ENCODE results near the gene FXYD6. TPM values are rescaled to one million over a fixed set of nuclear protein-coding genes. Genes with fewer than 3 reads are reported as not detected.

FXYD6 gene
- total and polyA plus RNA-seq, 12 donors = 22.0 to 65.2 (median 36.1) TPM

DNA sequence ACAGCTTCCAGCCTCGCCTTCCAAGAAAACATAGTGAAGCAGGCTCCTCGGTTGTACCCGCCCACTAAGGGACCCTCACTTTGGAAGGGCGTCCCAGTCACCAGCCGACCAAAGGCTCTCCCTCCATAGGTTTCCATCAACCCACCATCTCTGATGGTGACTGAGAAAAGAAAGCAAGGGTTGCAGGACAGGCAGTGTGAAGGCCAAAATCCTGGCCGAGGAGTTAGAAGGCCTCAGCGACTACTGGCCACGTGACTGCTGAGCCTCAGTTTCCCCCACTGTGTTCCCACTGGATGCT, 2.7 kb downstream of the FXYD6 start:
- DNase-seq = no peak
- Histone ChIP-seq H3K4me1 (peaks cover 15 to 91% (median 74%) of the 10 kb centered on the region in 9 donors), H3K4me3 (peak overlapping the region in 6 of 10 donors; percentile 72 to 88 (median 80)), H3K27ac (peak overlapping the region in 9 of 10 donors; percentile 42 to 96 (median 84)), H3K36me3 (no peaks in the 10 kb centered on the region), H3K9me3 (no peaks in the 10 kb centered on the region), H3K27me3 (peaks cover 0 to 59% (median 12%) of the 10 kb centered on the region in 7 donors)
- TF ChIP-seq CTCF (IDR thresholded peaks at IDR 0.05) = no peak
- intact Hi-C loops (cut with DNase I) = no loop called here
- ATAC-seq = no peak
- WGBS, 2 donors = 68 to 72% methylated on average over 8 of the region's 8 CpGs

DNA sequence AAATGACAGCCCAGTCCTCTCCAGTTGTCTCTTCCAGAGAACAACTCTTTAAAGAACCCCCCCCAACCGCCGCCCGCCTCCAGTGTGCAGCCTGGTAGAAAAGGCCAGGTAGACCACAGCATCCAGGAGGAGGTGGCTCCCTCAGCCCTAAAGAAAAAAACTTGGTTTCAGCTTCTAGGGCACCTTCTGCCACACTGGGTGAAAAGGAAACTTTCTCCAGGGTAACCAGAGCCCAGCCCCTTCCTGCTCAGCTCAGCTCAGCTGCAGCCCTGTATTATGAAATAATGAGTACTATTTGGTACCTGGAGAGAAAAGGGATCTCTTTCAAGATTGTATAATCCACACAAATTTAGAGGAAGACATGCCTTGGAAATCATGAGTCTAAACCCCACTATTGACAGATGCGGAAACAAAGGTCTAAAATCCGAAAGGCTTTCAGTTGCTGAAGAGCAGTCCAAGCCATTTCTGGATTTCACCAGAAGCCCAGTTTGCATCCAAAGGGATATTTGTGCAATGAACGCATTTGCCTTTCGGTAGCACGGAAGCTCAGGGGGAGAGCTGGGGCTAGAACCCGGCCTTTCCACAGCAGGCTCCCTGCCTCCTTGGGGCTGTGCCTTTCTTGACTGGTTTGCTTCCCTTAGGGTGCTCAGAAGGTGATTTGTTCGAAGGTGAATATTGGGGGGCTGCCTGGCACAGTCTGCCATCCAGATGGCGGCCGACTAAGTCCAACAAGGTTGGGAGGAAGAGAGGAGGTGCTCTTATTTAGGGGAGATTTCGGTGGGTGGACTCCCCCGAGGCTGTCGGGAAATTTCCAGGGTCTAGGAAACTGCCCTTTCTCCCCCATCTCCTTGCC, 3.3 kb downstream of the FXYD6 start:
- Histone ChIP-seq H3K9me3 (no peaks in the 10 kb centered on the region), H3K4me1 (peaks cover 15 to 96% (median 75%) of the 10 kb centered on the region in 9 donors), H3K27ac (peak overlapping the region in 9 of 10 donors; percentile 2 to 96 (median 84)), H3K27me3 (peaks cover 0 to 54% (median 12%) of the 10 kb centered on the region in 7 donors), H3K36me3 (peaks cover 0 to 1% (median 0%) of the 10 kb centered on the region in 9 donors), H3K4me3 (peak overlapping the region in 4 of 10 donors; percentile 11 to 87 (median 46))
- WGBS, 2 donors = 74 to 84% methylated on average over 15 of the region's 15 CpGs
- no peak for DNase-seq
- ATAC-seq = no peak
- no peak for TF ChIP-seq CTCF (IDR thresholded peaks at IDR 0.05)
- intact Hi-C loops (cut with DNase I) = no loop called here

DNA sequence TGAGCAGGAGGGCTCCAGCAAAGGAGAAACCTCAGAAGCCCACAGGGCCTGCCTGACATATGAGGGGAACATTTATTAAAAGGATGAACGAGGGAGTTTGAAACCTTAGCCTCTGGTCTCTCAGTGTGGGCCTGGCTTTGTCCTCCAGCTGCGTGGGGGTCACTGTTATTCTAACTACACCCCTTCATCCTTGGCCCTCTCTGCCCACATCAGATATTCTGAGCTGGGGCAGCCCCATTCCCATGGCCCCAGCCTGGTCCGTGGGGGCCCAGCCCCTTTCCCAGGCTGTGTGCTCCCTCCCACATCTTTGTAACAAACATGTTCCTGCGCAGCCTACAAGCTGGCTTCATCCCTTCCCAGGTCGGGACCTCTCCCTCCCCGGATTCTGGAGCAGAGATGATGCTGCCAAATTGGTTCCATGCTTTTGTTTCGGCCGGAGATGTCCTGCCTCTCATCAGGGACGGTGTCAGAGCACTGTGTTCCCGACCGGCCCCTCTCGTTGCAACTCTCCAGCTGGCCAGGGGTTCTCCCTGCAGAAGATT, 4.0 kb downstream of the FXYD6 start:
- ATAC-seq (peak in 5 of 8 donors; percentile 2 to 38 (median 13)), DNase-seq (peak in 1 of 2 donors; percentile 56)
- H3K36me3 ChIP-seq = peaks cover 0 to 6% (median 0%) of the 10 kb centered on the region in 9 donors
- no peak for TF ChIP-seq CTCF (IDR thresholded peaks at IDR 0.05)
- H3K9me3 ChIP-seq = no peaks in the 10 kb centered on the region
- peaks cover 15 to 92% (median 72%) of the 10 kb centered on the region in 9 donors for H3K4me1 ChIP-seq
- WGBS, 2 donors = 34 to 39% methylated on average over 12 of the region's 12 CpGs
- H3K27me3 ChIP-seq = peaks cover 0 to 46% (median 12%) of the 10 kb centered on the region in 7 donors
- peak overlapping the region; percentile 23 to 96 (median 84) for H3K27ac ChIP-seq
- H3K4me3 ChIP-seq = peak overlapping the region in 4 of 10 donors; percentile 5 to 87 (median 14)
- intact Hi-C loops (cut with DNase I) = no loop called here

GRCh38 chr11:117871784-117872183, 4.7 kb downstream of the FXYD6 start:
- Histone ChIP-seq H3K36me3 (peaks cover 0 to 6% (median 0%) of the 10 kb centered on the region in 9 donors), H3K4me3 (no peak overlapping the region), H3K9me3 (no peaks in the 10 kb centered on the region), H3K27me3 (peaks cover 0 to 39% (median 12%) of the 10 kb centered on the region in 7 donors), H3K27ac (peak overlapping the region in 6 of 10 donors; percentile 75 to 96 (median 92)), H3K4me1 (peaks cover 15 to 88% (median 67%) of the 10 kb centered on the region in 9 donors)
- WGBS, 2 donors = 83 to 84% methylated on average over 5 of the region's 5 CpGs
- no peak for TF ChIP-seq CTCF (IDR thresholded peaks at IDR 0.05)
- DNase-seq = no peak
- no peak for ATAC-seq
- intact Hi-C loops (cut with DNase I) = no loop called here

Data from heart right ventricle (tissue), 16 donors.